Measurements from ENCODE around the gene RAPGEF4. TPM values are rescaled to one million over a fixed set of nuclear protein-coding genes. Genes with fewer than 3 reads are reported as not detected.

The RAPGEF4 gene
- total RNA-seq, 1 experiment from 2014 or later, result 0.59 TPM

DNA sequence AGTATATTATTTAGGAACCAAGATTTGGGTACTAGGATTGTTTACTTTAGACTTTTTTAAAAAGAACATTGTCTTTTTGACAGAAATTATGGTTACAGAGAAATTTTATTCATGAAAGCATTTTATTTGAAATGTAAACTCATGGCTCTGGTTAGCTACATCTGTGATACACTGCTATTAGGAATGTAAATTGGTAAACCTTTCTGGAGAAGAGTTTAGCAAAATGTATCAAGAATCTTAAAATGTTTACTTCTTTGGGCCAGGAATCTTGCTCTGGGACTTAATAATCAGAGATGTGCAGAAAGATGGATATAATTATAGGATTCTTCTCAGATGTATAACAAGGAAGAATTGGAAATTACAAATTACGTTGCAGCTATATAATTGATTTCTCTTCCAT lies 359.7 kb downstream of the RAPGEF4 start:
- Histone ChIP-seq H3K27ac (ENCODE audit: low read depth, low read length) (no peak overlapping the region), H3K4me3 (replicated peaks in 1 of 2; ENCODE audit: low read depth in 1 of 2, low read length in 2 of 2) (no peak overlapping the region), H3K4me2 (ENCODE audit: low read length) (no peak overlapping the region), H3K4me1 (ENCODE audit: control insufficient read depth in 1 of 2, insufficient read depth in 2 of 2, low read length in 2 of 2) (no peaks in the 10 kb centered on the region), H3K36me3 (ENCODE audit: control insufficient read depth in 1 of 2, insufficient read depth in 2 of 2, low read length in 2 of 2) (peaks cover 0 to 4% of the 10 kb centered on the region in 2 experiments; a peak in 1 of 4 replicates), H3K79me2 (ENCODE audit: insufficient read depth, low read length) (peaks cover 23% of the 10 kb centered on the region; the same call in 1 of the 2 replicates), H3K9me3 (ENCODE audit: control insufficient read depth in 1 of 2, insufficient read depth in 1 of 2, low read depth in 1 of 2, low read length in 2 of 2) (no peaks in the 10 kb centered on the region), H3K9me2 (ENCODE audit: insufficient read depth) (no peaks in the 10 kb centered on the region), H2AFZ (ENCODE audit: low read depth, low read length, poor library complexity, severe bottlenecking) (no peak overlapping the region), H4K20me1 (ENCODE audit: insufficient read depth) (no peaks in the 10 kb centered on the region), H3K9ac (ENCODE audit: low read length) (no peak overlapping the region), H3K27me3 (ENCODE audit: insufficient read depth, low read length) (no peaks in the 10 kb centered on the region)
- CTCF ChIA-PET, result no interaction called here
- ATAC-seq (no peak), DNase-seq (ENCODE audit: low read depth, low spot score) (no peak)
- BruUV-seq (replicated peaks), result no TSS peak
- RAD21 ChIA-PET (ENCODE audit: low non-redundant PET in 1 of 2, low total read pairs in 2 of 2, uncharacterized antibody in 2 of 2, unreplicated experiment in 2 of 2), result no interaction called here
- TF ChIP-seq SRF (IDR thresholded peaks at IDR 0.05; ENCODE audit: low read depth) (no peak), TCF7L2 (IDR thresholded peaks at IDR 0.05; ENCODE audit: borderline replicate concordance, extremely low read depth, insufficient read depth, insufficient read length) (no peak), SIN3A (IDR thresholded peaks at IDR 0.05; ENCODE audit: low read depth) (no peak), POLR2A (IDR thresholded peaks at IDR 0.05; ENCODE audit: borderline replicate concordance, extremely low read depth, insufficient read depth, insufficient read length) (no peak), ZNF274 (IDR thresholded peaks at IDR 0.05; ENCODE audit: low read depth, low read length) (no peak), RAD21 (IDR thresholded peaks at IDR 0.05; ENCODE audit: low read depth) (no peak), EGR1 (IDR thresholded peaks at IDR 0.05; ENCODE audit: low read depth) (no peak), CEBPB (IDR thresholded peaks at IDR 0.05; ENCODE audit: low read depth) (no peak), JUND (IDR thresholded peaks at IDR 0.05) (no peak), CBX3 (IDR thresholded peaks at IDR 0.05; ENCODE audit: low read depth) (no peak), POLR2AphosphoS5 (IDR thresholded peaks at IDR 0.05; ENCODE audit: low read depth, low read length) (no peak)
- TF ChIP-seq, protein P1, sequence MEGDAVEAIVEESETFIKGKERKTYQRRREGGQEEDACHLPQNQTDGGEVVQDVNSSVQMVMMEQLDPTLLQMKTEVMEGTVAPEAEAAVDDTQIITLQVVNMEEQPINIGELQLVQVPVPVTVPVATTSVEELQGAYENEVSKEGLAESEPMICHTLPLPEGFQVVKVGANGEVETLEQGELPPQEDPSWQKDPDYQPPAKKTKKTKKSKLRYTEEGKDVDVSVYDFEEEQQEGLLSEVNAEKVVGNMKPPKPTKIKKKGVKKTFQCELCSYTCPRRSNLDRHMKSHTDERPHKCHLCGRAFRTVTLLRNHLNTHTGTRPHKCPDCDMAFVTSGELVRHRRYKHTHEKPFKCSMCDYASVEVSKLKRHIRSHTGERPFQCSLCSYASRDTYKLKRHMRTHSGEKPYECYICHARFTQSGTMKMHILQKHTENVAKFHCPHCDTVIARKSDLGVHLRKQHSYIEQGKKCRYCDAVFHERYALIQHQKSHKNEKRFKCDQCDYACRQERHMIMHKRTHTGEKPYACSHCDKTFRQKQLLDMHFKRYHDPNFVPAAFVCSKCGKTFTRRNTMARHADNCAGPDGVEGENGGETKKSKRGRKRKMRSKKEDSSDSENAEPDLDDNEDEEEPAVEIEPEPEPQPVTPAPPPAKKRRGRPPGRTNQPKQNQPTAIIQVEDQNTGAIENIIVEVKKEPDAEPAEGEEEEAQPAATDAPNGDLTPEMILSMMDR (IDR thresholded peaks at IDR 0.05 in 2 of 3, conservative IDR thresholded peaks at IDR 0.05 in 1 of 3; ENCODE audit: borderline replicate concordance in 1 of 3, insufficient read depth in 1 of 3, low read depth in 2 of 3, low read length in 2 of 3), result no peak
- TF ChIP-seq, protein P2, sequence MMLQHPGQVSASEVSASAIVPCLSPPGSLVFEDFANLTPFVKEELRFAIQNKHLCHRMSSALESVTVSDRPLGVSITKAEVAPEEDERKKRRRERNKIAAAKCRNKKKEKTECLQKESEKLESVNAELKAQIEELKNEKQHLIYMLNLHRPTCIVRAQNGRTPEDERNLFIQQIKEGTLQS (IDR thresholded peaks at IDR 0.05), result no peak
- TF ChIP-seq, protein P3, sequence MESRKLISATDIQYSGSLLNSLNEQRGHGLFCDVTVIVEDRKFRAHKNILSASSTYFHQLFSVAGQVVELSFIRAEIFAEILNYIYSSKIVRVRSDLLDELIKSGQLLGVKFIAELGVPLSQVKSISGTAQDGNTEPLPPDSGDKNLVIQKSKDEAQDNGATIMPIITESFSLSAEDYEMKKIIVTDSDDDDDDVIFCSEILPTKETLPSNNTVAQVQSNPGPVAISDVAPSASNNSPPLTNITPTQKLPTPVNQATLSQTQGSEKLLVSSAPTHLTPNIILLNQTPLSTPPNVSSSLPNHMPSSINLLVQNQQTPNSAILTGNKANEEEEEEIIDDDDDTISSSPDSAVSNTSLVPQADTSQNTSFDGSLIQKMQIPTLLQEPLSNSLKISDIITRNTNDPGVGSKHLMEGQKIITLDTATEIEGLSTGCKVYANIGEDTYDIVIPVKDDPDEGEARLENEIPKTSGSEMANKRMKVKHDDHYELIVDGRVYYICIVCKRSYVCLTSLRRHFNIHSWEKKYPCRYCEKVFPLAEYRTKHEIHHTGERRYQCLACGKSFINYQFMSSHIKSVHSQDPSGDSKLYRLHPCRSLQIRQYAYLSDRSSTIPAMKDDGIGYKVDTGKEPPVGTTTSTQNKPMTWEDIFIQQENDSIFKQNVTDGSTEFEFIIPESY (IDR thresholded peaks at IDR 0.05; ENCODE audit: extremely low read depth, insufficient replicate concordance, low read length), result no peak
- TF ChIP-seq, protein P4, sequence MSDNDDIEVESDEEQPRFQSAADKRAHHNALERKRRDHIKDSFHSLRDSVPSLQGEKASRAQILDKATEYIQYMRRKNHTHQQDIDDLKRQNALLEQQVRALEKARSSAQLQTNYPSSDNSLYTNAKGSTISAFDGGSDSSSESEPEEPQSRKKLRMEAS (IDR thresholded peaks at IDR 0.05), result no peak
- intact Hi-C loops (cut with micrococcal nuclease), result no loop called here
- POLR2A ChIA-PET, result no interaction called here
